Keratinocyte (primary cell): Measurements from ENCODE around the gene LMNTD1. TPM values are rescaled to one million over a fixed set of nuclear protein-coding genes. Genes with fewer than 3 reads are reported as not detected.

ENCODE experiments used
- DNase-seq: peaks from one replicate; pipeline ENCODE4 v3.0.0-alpha.2; 2011; ENCODE audit warnings: low read depth, missing footprints, low spot score
- FAIRE-seq: peaks from 2 replicates; lab custom pipeline; 2011; peaks lifted over from hg19 to GRCh38; lab: Jason Lieb, UNC
- H2AFZ ChIP-seq: 2 replicates; pipeline ENCODE4 v1.6.0; 2012; ENCODE audit warnings: low read length, control low read depth, inconsistent platforms; ENCODE audit not compliant: control insufficient read depth
- H3K27ac ChIP-seq: 2 replicates; pipeline ENCODE4 v1.5.1; 2011; ENCODE audit warnings: low read length; ENCODE audit not compliant: control insufficient read depth, insufficient read depth
- H3K27me3 ChIP-seq: 3 replicates; pipeline ENCODE4 v1.6.0; 2011; ENCODE audit warnings: low read length; ENCODE audit not compliant: control insufficient read depth, insufficient read depth; ENCODE audit errors: extremely low read depth
- H3K36me3 ChIP-seq, 2 experiments: 2 replicates in 1 of 2; 3 replicates in 1 of 2; pipeline ENCODE4 v1.5.1; 2011; ENCODE audit warnings: low read length in 2 of 2, mild to moderate bottlenecking in 1 of 2; ENCODE audit not compliant: control insufficient read depth in 2 of 2, insufficient read depth in 2 of 2; ENCODE audit errors: extremely low read depth in 1 of 2
- H3K4me1 ChIP-seq: 3 replicates; pipeline ENCODE4 v1.5.1; 2011; ENCODE audit warnings: low read length; ENCODE audit not compliant: control insufficient read depth, insufficient read depth; ENCODE audit errors: extremely low read depth
- H3K4me2 ChIP-seq: 3 replicates; pipeline ENCODE4 v1.6.0; 2011; ENCODE audit warnings: low read depth, low read length; ENCODE audit not compliant: control insufficient read depth, insufficient read depth; ENCODE audit errors: extremely low read depth
- H3K4me3 ChIP-seq, 3 experiments: fragments of 200-600 bp in 1 of 3; sonication (generic) in 1 of 3; 2 replicates in 2 of 3; 3 replicates in 1 of 3; pipeline ENCODE4 v1.5.1; 2011 to 2016; ENCODE audit warnings: low read length in 3 of 3, mild to moderate bottlenecking in 3 of 3, control low read depth in 2 of 3, inconsistent platforms in 1 of 3, low read depth in 1 of 3, mixed read lengths in 1 of 3, mixed run types in 1 of 3, moderate library complexity in 1 of 3; ENCODE audit not compliant: control insufficient read depth in 2 of 3, insufficient read depth in 2 of 3; ENCODE audit errors: extremely low read depth in 1 of 3
- H3K79me2 ChIP-seq: 2 replicates; pipeline ENCODE4 v1.6.0; 2012; ENCODE audit warnings: low read length; ENCODE audit not compliant: control insufficient read depth, insufficient read depth
- H3K9ac ChIP-seq: 3 replicates; pipeline ENCODE4 v1.6.0; 2011; ENCODE audit warnings: low read length; ENCODE audit not compliant: control insufficient read depth, insufficient read depth; ENCODE audit errors: extremely low read depth
- H3K9me1 ChIP-seq: 3 replicates; pipeline ENCODE4 v1.6.0; 2011; ENCODE audit warnings: low read length; ENCODE audit not compliant: control insufficient read depth, insufficient read depth; ENCODE audit errors: extremely low read depth
- H3K9me3 ChIP-seq: 2 replicates; pipeline ENCODE4 v1.5.1; 2012; ENCODE audit warnings: low read depth, low read length; ENCODE audit not compliant: control insufficient read depth
- H4K20me1 ChIP-seq: 3 replicates; pipeline ENCODE4 v1.6.0; 2011; ENCODE audit warnings: low read length; ENCODE audit not compliant: control insufficient read depth, insufficient read depth; ENCODE audit errors: extremely low read depth
- EZH2 ChIP-seq: IDR thresholded peaks from one replicate; pipeline ENCODE4 v1.6.1; 2012; ENCODE audit warnings: inconsistent platforms, mild to moderate bottlenecking, low read length, moderate library complexity
- dilution Hi-C: fragments of 300-500 bp; cut with MboI; formaldehyde crosslinking; loops from one replicate; pipeline ENCODE4 v1.7.0; 2020; ENCODE audit warnings: low sequenced_read_pairs; ENCODE audit not compliant: extremely low pct_ligation_motif_present
- polyA plus RNA-seq, 5 experiments: library from polyadenylated mRNA; depleted of rRNA in 3 of 5; stranded (reverse) in 3 of 5; stranded (forward) in 1 of 5; unstranded in 1 of 5; fragments of >200 nt; gene quantifications; 1 replicate in 1 of 5; 2 replicates in 3 of 5; 3 replicates in 1 of 5; pipeline versions ENCODE4 v1.2.1 to v1.2.3, GENCODE V29; 2011 to 2012; ENCODE audit warnings: missing spikeins in 2 of 5, low read depth in 1 of 5, low replicate concordance in 1 of 5
- TF ChIP-seq, protein P1 (sequence below), 3 experiments: IDR thresholded peaks in 1 of 3; conservative IDR thresholded peaks in 1 of 3; optimal IDR thresholded peaks in 1 of 3; 2 replicates in 2 of 3; 3 replicates in 1 of 3; pipeline versions ENCODE3 to v1.5.1; 2011; ENCODE audit warnings: low read length in 3 of 3, mild to moderate bottlenecking in 3 of 3, moderate library complexity in 2 of 3, control low read depth in 1 of 3, inconsistent platforms in 1 of 3; ENCODE audit not compliant: insufficient read depth in 2 of 3; ENCODE audit errors: extremely low read depth in 1 of 3

LMNTD1 gene
- polyA plus RNA-seq, 1 donor (not counting 4 experiments of a cell fraction or from before 2014, with no cell fraction given): 0.42 TPM

DNA sequence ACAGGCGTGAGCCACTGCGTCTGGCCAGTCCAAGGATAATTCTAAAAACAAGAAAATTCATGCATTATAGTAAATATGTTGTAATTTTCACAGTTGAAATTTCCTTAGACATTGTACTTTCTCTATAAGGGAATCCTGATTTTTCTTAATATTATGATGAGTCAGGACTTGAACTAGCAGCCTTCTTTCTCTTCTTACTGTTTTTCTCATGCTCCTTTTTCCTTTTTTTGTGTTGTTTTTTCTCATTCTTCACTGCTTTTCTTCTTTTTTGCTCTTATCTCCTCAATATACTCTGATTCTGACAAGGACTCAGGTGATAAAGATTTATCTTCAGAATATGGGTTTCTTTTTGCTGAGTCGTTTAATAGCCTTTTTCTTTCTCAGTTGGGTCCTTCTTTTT, 117.7 kb downstream of the LMNTD1 start:
- FAIRE-seq (no peak), DNase-seq (no peak)
- H3K27me3 ChIP-seq: no peaks in the 10 kb centered on the region
- TF ChIP-seq, protein P1, sequence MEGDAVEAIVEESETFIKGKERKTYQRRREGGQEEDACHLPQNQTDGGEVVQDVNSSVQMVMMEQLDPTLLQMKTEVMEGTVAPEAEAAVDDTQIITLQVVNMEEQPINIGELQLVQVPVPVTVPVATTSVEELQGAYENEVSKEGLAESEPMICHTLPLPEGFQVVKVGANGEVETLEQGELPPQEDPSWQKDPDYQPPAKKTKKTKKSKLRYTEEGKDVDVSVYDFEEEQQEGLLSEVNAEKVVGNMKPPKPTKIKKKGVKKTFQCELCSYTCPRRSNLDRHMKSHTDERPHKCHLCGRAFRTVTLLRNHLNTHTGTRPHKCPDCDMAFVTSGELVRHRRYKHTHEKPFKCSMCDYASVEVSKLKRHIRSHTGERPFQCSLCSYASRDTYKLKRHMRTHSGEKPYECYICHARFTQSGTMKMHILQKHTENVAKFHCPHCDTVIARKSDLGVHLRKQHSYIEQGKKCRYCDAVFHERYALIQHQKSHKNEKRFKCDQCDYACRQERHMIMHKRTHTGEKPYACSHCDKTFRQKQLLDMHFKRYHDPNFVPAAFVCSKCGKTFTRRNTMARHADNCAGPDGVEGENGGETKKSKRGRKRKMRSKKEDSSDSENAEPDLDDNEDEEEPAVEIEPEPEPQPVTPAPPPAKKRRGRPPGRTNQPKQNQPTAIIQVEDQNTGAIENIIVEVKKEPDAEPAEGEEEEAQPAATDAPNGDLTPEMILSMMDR (optimal IDR thresholded peaks at IDR 0.05 in 1 of 3, IDR thresholded peaks at IDR 0.05 in 1 of 3, conservative IDR thresholded peaks at IDR 0.05 in 1 of 3; ENCODE audit: extremely low read depth in 1 of 3, insufficient read depth in 2 of 3, low read length in 3 of 3): no peak
- TF ChIP-seq EZH2: no peak
- peaks cover 18% of the 10 kb centered on the region for H3K4me1 ChIP-seq
- H4K20me1 ChIP-seq: no peaks in the 10 kb centered on the region
- no peak overlapping the region for H2AFZ ChIP-seq
- H3K36me3 ChIP-seq: no peaks in the 10 kb centered on the region
- no peak overlapping the region for H3K9ac ChIP-seq
- no peaks in the 10 kb centered on the region for H3K9me3 ChIP-seq
- H3K4me2 ChIP-seq: no peak overlapping the region
- H3K27ac ChIP-seq: no peak overlapping the region
- no peaks in the 10 kb centered on the region for H3K9me1 ChIP-seq
- dilution Hi-C loops: no loop called here
- no peak overlapping the region for H3K4me3 ChIP-seq
- no peaks in the 10 kb centered on the region for H3K79me2 ChIP-seq

- DNase-seq (no peak), FAIRE-seq (peak; percentile 46)
- Histone ChIP-seq H3K4me3 (no peak overlapping the region), H3K9me3 (no peaks in the 10 kb centered on the region), H3K9me1 (no peaks in the 10 kb centered on the region), H3K79me2 (no peaks in the 10 kb centered on the region), H3K27ac (no peak overlapping the region), H4K20me1 (no peaks in the 10 kb centered on the region), H2AFZ (peak overlapping the region; percentile 74), H3K27me3 (no peaks in the 10 kb centered on the region), H3K9ac (no peak overlapping the region), H3K4me2 (no peak overlapping the region), H3K4me1 (peaks cover 18% of the 10 kb centered on the region), H3K36me3 (no peaks in the 10 kb centered on the region)
- dilution Hi-C loops: no loop called here
- TF ChIP-seq, protein P1 (optimal IDR thresholded peaks at IDR 0.05 in 1 of 3, IDR thresholded peaks at IDR 0.05 in 1 of 3, conservative IDR thresholded peaks at IDR 0.05 in 1 of 3; ENCODE audit: extremely low read depth in 1 of 3, insufficient read depth in 2 of 3, low read length in 3 of 3): no peak
- no peak for TF ChIP-seq EZH2
Measured at GRCh38 chr12:25434515-25434914, 118.6 kb downstream of the LMNTD1 start.
